Endometrial microvascular endothelial cells (primary cell): ENCODE results near the gene GARNL3. TPM values are rescaled to one million over a fixed set of nuclear protein-coding genes. Genes with fewer than 3 reads are reported as not detected.

Experiments
- in situ Hi-C: cut with HindIII; loops from 2 replicates; pipeline ENCODE4 v1.10.0; 2017; ENCODE audit warnings: low sequenced_read_pairs, low pct_unique_long_range_greater_than_20kb; ENCODE audit errors: inconsistent ontology term
- total RNA-seq: library from RNA; depleted of rRNA; stranded (reverse); fragments of >200 nt; gene quantifications from one replicate; pipeline ENCODE4 v1.2.3, GENCODE V29; 2015; ENCODE audit errors: inconsistent ontology term

Gene GARNL3
- total RNA-seq, 1 donor from 2014 or later: 6.2 TPM

GRCh38 chr9:127231666-127232065, 32.9 kb upstream of the GARNL3 start:
- in situ Hi-C loops: no loop called here

GRCh38 chr9:127232833-127233549, 31.6 kb upstream of the GARNL3 start:
- in situ Hi-C loops: no loop called here

DNA sequence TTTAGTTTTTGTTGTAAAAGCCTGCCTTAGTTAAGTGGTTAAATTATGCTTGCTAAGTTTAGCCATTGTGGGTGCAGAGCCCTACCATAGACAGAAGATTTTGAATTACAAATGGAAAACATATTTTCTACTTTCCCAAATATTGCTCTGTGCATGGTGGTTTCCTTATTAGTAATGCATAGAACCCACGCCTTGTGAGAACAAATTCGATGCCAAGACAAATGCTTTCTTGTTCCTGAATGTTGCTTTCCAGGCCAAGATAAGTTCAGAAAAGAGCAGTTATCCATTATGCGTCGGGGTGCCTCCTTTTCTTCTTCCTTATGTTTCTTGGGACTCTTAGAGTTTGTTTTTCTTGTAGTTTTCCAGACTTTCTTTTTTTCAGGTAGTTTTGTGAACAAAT, 31.0 kb upstream of the GARNL3 start:
- in situ Hi-C loops: no loop called here

- in situ Hi-C loops: no loop called here
Observed at GRCh38 chr9:127233989-127234388, 30.6 kb upstream of the GARNL3 start.

DNA sequence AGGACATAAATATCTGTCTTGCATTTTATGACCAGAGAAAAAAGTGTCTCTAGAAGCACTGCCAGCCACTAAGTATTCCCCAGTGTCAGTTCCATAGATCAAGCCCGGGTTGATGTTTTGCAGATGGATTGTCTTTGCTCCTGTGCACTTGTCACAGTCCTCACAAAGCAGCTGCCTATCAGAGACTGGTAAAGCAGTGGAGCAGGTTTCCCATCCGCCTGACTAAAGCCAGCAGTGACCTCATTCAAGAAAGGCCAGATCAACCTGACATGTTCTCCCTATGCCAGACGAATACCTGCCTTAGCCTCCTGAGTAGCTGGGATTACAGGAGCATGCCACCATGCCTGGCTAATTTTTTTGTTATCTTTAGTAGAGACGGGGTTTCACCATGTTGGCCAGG, 26.8 kb upstream of the GARNL3 start:
- in situ Hi-C loops: no loop called here

GRCh38 chr9:127241354-127241753, 23.2 kb upstream of the GARNL3 start:
- in situ Hi-C loops: no loop called here

- in situ Hi-C loops: no loop called here
Observed at GRCh38 chr9:127244609-127245601, 19.7 kb upstream of the GARNL3 start.

- in situ Hi-C loops: no loop called here
Observed at GRCh38 chr9:127245637-127246164, 18.9 kb upstream of the GARNL3 start.

GRCh38 chr9:127248241-127248640, 16.3 kb upstream of the GARNL3 start:
- in situ Hi-C loops: no loop called here

- in situ Hi-C loops: no loop called here
Observed at GRCh38 chr9:127249877-127250276, 14.7 kb upstream of the GARNL3 start.

DNA sequence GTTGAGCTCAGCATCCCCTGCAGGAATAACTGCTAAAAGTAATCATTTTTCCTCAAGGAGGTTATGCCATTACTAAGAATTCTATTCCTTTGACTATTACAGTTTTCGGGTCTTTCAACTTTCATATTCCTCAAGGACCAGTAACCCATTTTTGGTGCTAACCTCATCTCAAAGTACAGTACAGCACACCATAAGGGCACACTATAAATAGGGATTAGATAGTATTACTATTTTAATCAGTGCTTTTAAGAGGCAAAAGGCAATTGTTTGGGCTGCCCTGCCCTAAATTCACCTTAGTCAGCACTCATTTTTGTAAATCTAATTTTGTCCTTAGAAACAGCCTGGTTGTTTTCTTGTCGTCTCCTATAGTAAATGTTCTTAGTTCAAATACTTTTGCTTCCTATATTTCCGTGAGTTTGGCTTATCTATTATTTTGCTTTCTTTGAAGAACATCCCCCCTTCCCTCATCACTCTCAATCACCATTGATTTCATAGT, 13.6 kb upstream of the GARNL3 start:
- in situ Hi-C loops: no loop called here

DNA sequence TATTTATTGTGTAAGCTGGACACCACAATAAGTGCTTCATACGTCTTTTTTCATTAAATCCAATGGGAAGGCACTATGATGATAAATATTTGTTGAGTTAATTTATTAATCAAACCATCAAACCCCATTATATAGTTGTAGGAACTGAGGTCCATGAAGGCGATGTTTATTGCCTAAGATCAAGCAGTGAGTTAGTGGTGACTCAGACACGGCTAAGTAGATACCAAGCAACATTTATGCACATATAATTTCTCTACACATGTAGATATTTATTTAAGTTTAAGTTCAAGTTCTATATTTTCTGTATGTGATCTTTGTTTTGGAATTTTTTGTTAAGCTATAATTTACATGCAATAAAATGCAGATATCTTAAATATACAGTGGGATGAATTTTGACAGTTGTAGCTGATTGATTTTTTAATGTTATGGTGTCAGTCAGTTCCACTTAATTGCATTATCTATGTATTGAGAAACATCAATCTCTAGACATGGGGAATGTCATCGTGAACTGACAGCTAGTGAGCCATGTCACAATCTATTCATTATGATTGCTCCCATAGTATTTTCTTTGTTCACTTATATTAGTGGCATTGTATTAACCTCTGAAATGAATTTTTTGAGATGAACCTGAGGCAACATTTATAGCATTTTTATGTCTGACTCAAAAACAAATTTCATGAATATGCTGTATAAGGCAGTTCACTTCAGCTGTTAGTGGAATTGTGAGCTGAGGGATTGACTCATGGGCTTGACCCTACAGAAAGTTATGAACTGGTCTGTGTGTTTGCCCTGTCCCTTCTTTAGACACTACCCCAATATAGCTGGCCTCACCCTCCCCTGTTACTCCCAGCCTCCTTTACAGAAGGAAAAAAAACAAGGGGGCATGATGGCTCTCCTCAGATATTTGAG, 11.9 kb upstream of the GARNL3 start:
- in situ Hi-C loops: no loop called here

GRCh38 chr9:127253446-127253845, 11.1 kb upstream of the GARNL3 start:
- in situ Hi-C loops: no loop called here

DNA sequence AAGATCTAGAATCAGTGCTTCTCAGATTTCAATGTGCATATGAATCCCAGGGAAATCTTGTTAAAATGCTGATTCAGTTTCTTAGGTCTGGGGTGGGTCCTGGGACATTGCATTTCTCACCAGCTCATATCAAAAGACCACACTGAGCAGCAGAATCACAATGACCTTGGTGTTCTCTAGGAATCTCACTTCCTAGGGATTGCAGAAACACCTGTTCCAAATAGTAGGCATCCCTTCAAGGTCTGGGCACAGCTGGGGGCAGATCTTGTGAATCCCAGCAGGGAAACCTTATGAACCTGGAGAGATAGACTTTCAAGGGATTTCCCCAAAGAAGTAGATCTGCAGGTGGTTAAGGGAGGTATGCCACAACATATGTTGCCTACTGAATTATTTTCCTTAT, 8.9 kb upstream of the GARNL3 start:
- in situ Hi-C loops: no loop called here

DNA sequence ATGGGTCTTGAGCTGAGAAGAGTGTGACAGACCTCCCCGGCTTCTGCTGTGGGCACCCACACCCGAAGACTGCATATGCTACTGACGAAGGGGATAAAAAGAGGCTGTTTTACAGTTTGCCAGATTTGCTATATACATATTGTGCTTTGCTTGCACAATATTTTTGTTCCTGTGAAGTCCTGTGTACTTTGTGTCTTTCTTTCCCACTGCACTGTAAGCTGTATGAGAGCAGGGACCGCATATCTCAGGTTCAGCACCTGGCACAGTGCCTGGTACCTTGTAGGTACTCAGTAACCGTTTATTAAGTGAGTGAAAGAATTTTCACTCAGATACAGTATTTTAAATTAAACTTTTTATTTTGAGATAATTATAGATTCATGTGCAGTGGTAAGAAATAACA, 8.2 kb upstream of the GARNL3 start:
- in situ Hi-C loops: no loop called here

GRCh38 chr9:127258606-127259471, 5.7 kb upstream of the GARNL3 start:
- in situ Hi-C loops: no loop called here

DNA sequence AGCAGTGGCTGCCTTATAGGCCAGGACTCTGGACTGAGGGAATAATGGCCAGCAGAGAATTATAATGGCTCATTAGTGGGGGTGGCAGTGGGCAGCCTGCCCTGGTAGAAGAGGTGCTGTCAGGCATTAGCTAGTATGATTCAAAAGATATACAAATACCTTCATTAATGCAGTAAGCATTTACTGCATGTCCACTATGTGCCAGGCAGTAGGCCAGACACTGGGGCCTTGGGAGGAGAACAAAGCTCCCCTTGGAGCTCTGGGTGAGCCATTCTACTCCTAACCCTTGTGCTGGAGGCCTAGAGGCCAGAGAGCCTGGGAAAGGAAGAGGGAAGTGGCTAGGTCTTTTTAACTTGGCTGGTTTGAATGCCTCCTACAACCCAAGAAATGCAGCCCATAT, 2.0 kb upstream of the GARNL3 start:
- in situ Hi-C loops: no loop called here

GRCh38 chr9:127263237-127263636, 1.3 kb upstream of the GARNL3 start:
- in situ Hi-C loops: no loop called here
